RCC 7860 (cell line): ENCODE results near the gene SCAANT1.

Experiments
- DNase-seq: peaks from one replicate; pipeline ENCODE4 v3.0.0-alpha.2; 2015; ENCODE audit warnings: low spot score
- FAIRE-seq: peaks from 2 replicates; lab custom pipeline; 2012; peaks lifted over from hg19 to GRCh38; lab: Jason Lieb, UNC

The SCAANT1 gene

GRCh38 chr3:63911873-63912767 is at the start of gene SCAANT1:
Gene SCAANT1 (minus strand): TSS chr3:63912383.
- DNase-seq = peak; percentile 59
- no peak for FAIRE-seq

DNA sequence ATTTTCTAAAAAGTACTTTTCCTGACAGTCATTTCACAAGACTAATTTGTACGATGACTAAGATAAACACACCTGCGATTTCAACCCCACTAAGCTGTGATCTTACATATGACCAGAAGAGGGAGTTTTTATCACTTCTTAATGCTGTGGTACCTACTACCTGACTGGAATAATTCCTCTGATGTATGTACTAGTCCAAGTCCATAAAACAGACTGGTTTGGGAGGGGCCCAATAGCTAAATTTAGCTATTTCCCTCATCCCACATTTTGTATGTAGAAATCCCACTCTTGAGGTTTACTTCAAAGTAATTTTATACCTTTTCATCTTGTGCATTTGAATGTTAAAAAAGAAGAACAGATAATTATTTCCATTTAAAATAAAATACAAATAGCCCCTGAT is 49.7 kb upstream of the SCAANT1 start:
- FAIRE-seq = peak; percentile 78
- DNase-seq = peak; percentile 18

- peak; percentile 16 for DNase-seq
- peak; percentile 65 for FAIRE-seq
Observed at GRCh38 chr3:63960048-63960711, 48.0 kb upstream of the SCAANT1 start.

GRCh38 chr3:63959146-63959545 is 47.0 kb upstream of the SCAANT1 start:
- no peak for DNase-seq
- FAIRE-seq = no peak

DNA sequence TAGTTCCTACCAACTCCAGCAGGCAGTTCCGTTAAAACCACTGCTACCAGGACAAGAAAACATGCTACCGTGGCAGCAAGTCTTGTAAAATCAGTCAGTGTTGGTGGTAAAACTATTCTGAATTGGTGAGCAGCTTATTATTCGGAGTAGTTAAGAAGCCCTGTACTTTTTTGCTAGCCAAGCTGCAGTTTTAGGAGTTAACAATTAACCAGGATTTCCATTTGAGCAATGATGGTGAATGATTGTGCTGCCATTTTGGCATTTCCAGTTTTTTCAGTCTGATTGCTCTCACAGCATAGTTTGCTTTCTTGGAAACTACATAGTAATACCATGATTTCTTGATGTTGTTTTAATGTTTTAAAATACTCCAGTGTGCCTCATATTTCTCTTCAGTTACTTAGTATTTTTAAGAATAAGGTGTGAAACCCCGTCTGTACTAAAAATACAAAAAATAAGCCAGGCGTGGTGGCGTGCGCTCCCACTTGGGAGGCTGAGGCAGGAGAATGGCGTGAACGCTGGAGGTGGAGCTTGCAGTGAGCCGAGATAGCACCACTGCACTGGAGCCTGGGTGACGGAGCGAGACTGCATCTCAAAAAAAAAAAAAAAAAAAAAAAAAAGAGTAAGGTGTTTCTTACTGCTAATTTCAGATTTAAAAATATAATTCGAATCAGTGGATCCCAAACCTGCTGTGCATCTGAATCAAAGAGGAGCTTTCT is 43.8 kb upstream of the SCAANT1 start:
- no peak for DNase-seq
- FAIRE-seq = peak; percentile 76

DNA sequence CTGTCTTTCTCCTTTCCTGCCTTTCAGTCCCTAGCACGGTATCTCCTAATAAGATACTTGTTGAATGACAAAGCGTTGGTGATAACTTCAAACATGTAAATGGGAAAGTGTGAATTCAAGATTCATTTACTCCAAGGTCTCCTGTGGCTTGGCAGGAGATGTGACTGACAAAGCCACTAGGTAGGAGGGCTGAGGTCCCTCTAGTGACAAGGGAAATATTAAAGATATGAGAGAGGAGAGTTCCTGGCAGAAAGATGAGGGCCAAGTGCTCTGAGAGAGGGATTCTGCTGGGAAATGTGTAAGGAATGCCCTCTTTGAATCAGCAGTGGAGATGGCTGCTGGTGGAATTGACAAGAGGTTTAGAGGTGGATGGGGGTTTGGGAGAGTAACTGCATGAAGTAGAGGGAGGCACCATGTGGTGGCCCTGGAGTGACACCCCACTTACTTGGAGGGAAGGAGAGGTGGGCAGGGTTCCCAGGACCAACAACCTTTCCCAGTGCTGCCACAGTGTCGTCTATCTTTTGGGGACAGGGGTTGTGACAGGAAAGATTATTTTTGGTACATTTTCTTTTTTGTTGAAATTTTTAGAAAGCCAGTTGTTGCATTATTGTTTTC is 43.0 kb upstream of the SCAANT1 start:
- DNase-seq (no peak), FAIRE-seq (no peak)

DNA sequence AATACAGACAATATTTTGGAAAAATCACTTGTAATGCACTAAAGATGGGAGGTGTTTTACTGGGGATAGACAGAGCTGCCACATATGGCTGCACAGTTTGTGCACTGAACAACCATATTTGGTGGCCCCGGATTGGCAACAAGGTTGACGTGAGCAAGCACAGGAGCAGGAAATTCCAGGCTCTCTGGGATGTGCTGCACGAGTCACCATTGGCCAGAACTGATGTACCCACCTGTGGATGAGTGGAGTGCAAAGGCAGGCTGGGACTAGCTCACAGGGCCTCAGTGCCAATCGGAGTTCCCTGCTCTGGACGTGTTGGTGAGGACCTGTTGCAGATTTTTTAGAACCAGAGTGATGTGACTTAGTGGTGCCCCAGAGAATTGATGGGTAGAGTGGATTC is 42.0 kb upstream of the SCAANT1 start:
- no peak for FAIRE-seq

GRCh38 chr3:63952248-63952594 is 40.0 kb upstream of the SCAANT1 start:
- FAIRE-seq (no peak), DNase-seq (no peak)

More for the DNA sequence above, 42.0 kb upstream of the SCAANT1 start:
- peak; percentile 24 for DNase-seq

GRCh38 chr3:63951492-63952247 is 39.5 kb upstream of the SCAANT1 start:
- no peak for DNase-seq
- no peak for FAIRE-seq

DNA sequence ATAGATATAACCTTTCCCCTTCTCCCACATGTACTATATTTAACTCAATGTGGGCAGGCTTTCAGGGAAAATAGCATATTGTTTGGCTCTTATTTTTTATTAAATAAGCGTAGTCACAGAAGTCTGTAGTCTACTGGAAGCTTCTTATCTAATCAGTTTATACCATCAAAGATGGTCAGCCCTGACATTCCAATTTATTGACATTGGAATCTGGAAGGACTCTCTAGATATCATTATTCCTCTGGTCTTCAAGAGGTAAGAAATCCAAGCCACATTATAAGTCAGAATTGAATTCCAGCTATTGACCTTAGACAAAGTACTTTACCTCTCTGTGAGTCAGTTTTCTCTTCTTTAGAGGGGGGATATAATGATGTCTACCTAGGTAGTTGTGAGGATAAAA is 38.5 kb upstream of the SCAANT1 start:
- DNase-seq (no peak), FAIRE-seq (no peak)

- no peak for FAIRE-seq
- DNase-seq = no peak
Observed at GRCh38 chr3:63949005-63949404, 36.8 kb upstream of the SCAANT1 start.

DNA sequence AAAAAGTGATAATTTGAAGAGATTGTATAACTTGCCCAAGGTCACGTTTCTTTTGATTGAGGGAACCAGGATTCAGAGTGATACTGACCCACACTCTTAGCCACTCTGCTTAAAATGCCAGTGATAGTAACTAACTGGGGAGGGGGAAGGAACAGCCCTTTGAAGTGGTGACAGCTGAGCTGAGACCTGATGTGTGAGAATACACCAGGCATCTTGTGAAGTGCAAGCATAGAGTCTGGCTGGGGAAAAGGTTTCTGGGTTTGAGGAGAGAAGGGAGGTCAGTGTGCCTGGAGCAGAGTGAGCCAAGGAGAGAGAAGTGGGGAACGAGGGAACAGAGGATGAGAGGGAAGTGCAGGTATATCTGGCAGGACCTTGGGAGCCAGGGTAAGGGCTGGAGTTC is 35.4 kb upstream of the SCAANT1 start:
- DNase-seq (no peak), FAIRE-seq (no peak)

- no peak for DNase-seq
- no peak for FAIRE-seq
Observed at GRCh38 chr3:63946753-63947152, 34.6 kb upstream of the SCAANT1 start.

DNA sequence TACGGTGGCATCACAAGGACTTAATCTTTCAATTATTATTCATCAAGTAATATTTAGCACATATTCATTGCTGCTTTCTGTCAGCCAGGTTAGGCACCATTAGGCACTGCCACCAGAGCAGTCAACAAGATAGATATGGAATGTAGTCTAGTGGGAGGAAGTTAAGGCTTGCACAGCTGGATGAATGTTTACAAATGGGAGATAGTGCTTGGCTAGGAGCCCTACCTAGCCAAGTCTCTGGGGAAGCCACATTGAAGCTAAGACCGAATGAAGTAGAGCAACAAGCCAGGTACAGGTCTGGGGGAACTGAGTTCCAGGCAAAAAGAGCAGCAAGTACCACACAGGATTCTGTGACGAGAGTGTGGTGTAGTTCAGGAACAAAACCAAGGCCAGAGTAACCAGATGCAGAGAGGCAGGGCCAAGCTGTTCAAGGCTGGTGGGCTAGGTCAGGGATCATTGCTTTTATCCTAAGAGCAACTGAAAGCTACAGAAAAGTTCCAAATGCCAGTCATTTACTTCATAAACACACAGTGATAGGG is 33.4 kb upstream of the SCAANT1 start:
- FAIRE-seq (no peak), DNase-seq (no peak)

DNA sequence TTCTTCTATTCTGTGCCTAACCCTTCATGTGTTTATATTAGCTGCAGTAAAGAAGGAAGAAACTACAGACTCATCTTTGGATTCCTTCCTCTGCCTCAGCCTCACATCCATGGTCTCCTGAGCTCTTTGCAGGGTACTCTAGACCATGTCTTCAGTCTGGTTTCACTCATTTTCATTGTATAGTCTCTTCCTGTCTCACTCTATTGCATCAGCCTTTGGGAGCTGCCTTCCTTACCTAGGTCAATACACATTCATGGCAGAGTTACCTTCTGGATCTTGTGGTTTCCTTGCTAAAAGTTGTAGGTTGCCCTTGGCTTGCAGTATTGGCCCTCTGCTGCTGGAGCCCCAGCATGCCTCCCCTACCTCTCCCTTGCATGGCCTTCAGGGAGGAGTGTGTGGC is 31.5 kb upstream of the SCAANT1 start:
- FAIRE-seq (no peak), DNase-seq (no peak)

GRCh38 chr3:63942528-63942927 is 30.3 kb upstream of the SCAANT1 start:
- no peak for DNase-seq
- no peak for FAIRE-seq

DNA sequence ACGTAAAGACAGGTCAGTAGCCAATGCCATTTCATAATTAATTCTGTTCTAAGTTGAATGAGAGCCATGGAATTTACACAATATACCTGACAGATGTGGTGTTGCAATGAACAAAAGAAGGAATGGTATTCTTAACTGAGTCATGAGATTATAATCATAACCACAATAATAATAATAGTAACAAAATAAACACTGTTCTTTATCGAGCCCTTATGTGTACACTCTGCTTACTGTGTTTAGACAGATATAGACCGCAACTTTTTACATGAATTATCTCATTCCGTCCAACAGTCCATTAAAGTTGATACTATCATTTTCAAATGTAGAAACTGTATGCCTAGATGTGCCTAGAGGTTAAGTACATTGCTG is 28.2 kb upstream of the SCAANT1 start:
- FAIRE-seq (no peak), DNase-seq (no peak)

- FAIRE-seq (no peak), DNase-seq (no peak)
Observed at GRCh38 chr3:63937661-63938651, 25.8 kb upstream of the SCAANT1 start.

GRCh38 chr3:63936925-63937324 is 24.7 kb upstream of the SCAANT1 start:
- FAIRE-seq (no peak), DNase-seq (no peak)
